Chondrocyte (in vitro differentiated cells): Measurements from ENCODE around the gene CLPX. TPM values are rescaled to one million over a fixed set of nuclear protein-coding genes. Genes with fewer than 3 reads are reported as not detected.

ENCODE experiments used
- DNase-seq: peaks from one replicate; pipeline ENCODE4 v3.0.0; 2021; ENCODE audit warnings: mixed read lengths, low spot score
- H3K27ac Mint-ChIP-seq: one replicate; pipeline ENCODE4 v1.8.0; 2021; ENCODE audit warnings: mild to moderate bottlenecking, moderate library complexity, mixed read lengths; ENCODE audit not compliant: unreplicated experiment
- H3K27me3 Mint-ChIP-seq: 2 replicates; pipeline ENCODE4 v1.8.0; 2021; ENCODE audit warnings: low read depth, mixed read lengths
- H3K36me3 Mint-ChIP-seq: 2 replicates; pipeline ENCODE4 v1.8.0; 2021; ENCODE audit warnings: low read depth, mixed read lengths
- H3K4me1 Mint-ChIP-seq: 2 replicates; pipeline ENCODE4 v1.8.0; 2021; ENCODE audit warnings: low read depth, mild to moderate bottlenecking, mixed read lengths
- H3K4me3 Mint-ChIP-seq: one replicate; pipeline ENCODE4 v1.8.0; 2021; ENCODE audit warnings: mild to moderate bottlenecking, moderate library complexity, mixed read lengths; ENCODE audit not compliant: unreplicated experiment
- H3K9me3 Mint-ChIP-seq: 2 replicates; pipeline ENCODE4 v1.8.0; 2021; ENCODE audit warnings: low read depth, mixed read lengths
- CTCF ChIP-seq: fragments of 200-600 bp; sonication (generic); IDR thresholded peaks from 2 replicates; pipeline ENCODE4 v1.5.0; 2021; ENCODE audit warnings: antibody characterized with exemption, mild to moderate bottlenecking, moderate library complexity
- total RNA-seq: library from RNA; stranded (reverse); gene quantifications from 3 replicates; pipeline ENCODE4 v1.2.1, GENCODE V29; 2021

Gene CLPX
- total RNA-seq, 1 donor from 2014 or later: 41.4 TPM

- Mint-ChIP-seq H3K4me1 (peaks cover 8% of the 10 kb centered on the region), H3K4me3 (no peak overlapping the region), H3K9me3 (no peaks in the 10 kb centered on the region), H3K27me3 (peaks cover 11% of the 10 kb centered on the region), H3K27ac (no peak overlapping the region), H3K36me3 (peaks cover 2% of the 10 kb centered on the region)
- no peak for DNase-seq
- no peak for TF ChIP-seq CTCF
Measured at GRCh38 chr15:65204931-65205660, 20.0 kb upstream of the CLPX start.

GRCh38 chr15:65204236-65204930 is 19.2 kb upstream of the CLPX start:
- Mint-ChIP-seq H3K36me3 (peaks cover 2% of the 10 kb centered on the region), H3K4me1 (peaks cover 1% of the 10 kb centered on the region), H3K9me3 (no peaks in the 10 kb centered on the region), H3K27me3 (peaks cover 11% of the 10 kb centered on the region), H3K4me3 (no peak overlapping the region), H3K27ac (no peak overlapping the region)
- no peak for DNase-seq
- no peak for TF ChIP-seq CTCF

GRCh38 chr15:65201918-65202317 is 16.8 kb upstream of the CLPX start:
- peaks cover 11% of the 10 kb centered on the region for H3K27me3 Mint-ChIP-seq

GRCh38 chr15:65198571-65198970 is 13.4 kb upstream of the CLPX start:
- H3K27me3 Mint-ChIP-seq: peaks cover 7% of the 10 kb centered on the region
- TF ChIP-seq CTCF: no peak
- no peak overlapping the region for H3K27ac Mint-ChIP-seq
- H3K36me3 Mint-ChIP-seq: peaks cover 2% of the 10 kb centered on the region
- no peak for DNase-seq
- no peak overlapping the region for H3K4me3 Mint-ChIP-seq
- no peaks in the 10 kb centered on the region for H3K9me3 Mint-ChIP-seq
- no peaks in the 10 kb centered on the region for H3K4me1 Mint-ChIP-seq

More at GRCh38 chr15:65201918-65202317, 16.8 kb upstream of the CLPX start:
- H3K4me1 Mint-ChIP-seq: no peaks in the 10 kb centered on the region
- no peak for TF ChIP-seq CTCF
- no peak overlapping the region for H3K4me3 Mint-ChIP-seq
- H3K36me3 Mint-ChIP-seq: peaks cover 2% of the 10 kb centered on the region
- no peak overlapping the region for H3K27ac Mint-ChIP-seq
- no peaks in the 10 kb centered on the region for H3K9me3 Mint-ChIP-seq
- no peak for DNase-seq

- TF ChIP-seq CTCF: no peak
- no peaks in the 10 kb centered on the region for H3K4me1 Mint-ChIP-seq
- peaks cover 2% of the 10 kb centered on the region for H3K36me3 Mint-ChIP-seq
- no peak overlapping the region for H3K4me3 Mint-ChIP-seq
- no peak overlapping the region for H3K27ac Mint-ChIP-seq
- H3K9me3 Mint-ChIP-seq: no peaks in the 10 kb centered on the region
- DNase-seq: no peak
- peaks cover 7% of the 10 kb centered on the region for H3K27me3 Mint-ChIP-seq
Measured at GRCh38 chr15:65197337-65197645, 12.1 kb upstream of the CLPX start.
